T-helper 2 cell (primary cell): ENCODE data around the gene MAB21L4.

Experiments used
- DNase-seq, 5 experiments: peaks; one replicate each; pipeline versions ENCODE4 v3.0.0 to v3.0.0-alpha.2; 2012 to 2022

The MAB21L4 gene

DNA sequence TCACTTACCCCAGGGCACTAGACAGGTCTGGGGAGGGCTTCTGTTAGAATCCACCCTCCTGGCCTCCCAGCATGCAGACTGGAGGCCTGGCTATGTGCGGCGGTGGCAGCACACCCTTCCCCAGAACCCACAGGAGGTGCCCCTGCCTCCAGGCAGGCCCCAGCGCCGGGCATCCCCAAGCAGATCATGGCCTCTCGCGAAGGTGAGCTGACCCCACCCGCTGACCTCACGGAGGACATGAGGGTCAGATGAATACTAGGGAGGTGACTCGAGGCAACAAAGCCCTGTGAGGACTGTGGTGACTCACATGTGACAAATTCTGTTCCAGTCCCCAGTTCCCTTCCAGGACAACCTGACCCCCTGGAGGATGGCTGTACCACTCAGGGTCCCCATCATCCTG, 1.9 kb downstream of the MAB21L4 start:
- DNase-seq = no peak

DNA sequence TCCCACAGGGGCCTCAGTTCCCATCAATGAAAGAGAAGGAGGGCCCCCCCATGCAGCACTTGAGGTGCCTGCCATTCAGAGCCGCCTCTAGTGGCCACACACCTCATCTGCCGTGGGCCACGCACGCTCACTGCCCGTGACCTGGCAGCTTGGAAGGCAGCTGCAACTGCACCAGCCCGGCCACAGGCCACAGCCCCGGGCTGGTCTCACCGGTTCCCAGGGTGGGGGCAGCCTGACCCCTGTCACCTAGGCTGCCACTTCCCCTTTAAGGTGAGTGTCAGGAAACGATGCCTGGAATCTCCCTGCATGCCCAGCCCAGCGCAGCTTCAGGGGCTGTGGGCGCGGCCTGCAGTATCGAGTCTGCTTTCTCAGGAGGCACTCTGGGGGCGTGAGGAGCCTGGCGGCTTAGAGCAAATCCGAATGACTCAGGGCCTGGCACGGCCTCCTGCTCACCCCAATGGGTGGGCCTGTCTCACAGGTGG, 2.6 kb downstream of the MAB21L4 start:
- no peak for DNase-seq

DNA sequence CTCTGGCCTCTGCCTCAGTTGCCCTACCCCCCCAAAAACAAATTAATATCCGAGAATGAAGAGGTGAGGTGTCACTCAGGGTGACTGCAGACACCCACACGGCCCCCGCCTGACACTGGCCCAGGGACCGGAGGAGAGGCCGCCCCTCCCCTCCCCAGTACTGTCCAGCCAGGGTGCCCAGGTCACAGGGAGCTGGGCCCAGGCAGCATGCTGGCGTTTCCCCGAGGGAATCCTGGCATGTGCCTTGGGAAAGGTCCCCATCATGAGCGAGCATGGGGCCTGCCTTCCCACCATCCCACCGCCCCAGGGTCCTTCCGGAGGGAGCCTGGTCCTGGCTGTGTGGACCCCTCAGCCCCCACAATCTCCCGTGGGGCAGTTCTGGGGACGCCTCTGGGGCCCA, 3.0 kb downstream of the MAB21L4 start:
- DNase-seq = no peak

DNA sequence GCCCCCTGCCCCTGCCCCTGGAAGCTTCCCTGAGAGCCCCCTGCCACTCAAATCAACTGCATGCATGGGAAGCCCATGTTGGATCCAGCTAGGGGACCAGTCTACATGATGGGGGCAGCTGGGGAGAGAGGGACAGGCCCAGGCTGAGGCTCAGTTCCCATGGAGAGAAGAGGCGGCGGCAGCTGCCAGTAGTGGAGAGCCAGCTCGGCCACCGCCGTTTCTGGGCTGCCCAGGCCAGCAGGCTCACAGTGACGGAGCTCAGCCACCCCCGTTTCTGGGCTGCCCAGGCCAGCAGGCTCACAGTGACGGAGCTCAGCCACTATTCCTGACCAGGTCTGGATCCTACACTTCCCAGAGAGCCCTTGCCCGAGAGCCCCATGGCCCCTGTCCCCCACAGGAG, 3.6 kb downstream of the MAB21L4 start:
- DNase-seq = no peak

DNA sequence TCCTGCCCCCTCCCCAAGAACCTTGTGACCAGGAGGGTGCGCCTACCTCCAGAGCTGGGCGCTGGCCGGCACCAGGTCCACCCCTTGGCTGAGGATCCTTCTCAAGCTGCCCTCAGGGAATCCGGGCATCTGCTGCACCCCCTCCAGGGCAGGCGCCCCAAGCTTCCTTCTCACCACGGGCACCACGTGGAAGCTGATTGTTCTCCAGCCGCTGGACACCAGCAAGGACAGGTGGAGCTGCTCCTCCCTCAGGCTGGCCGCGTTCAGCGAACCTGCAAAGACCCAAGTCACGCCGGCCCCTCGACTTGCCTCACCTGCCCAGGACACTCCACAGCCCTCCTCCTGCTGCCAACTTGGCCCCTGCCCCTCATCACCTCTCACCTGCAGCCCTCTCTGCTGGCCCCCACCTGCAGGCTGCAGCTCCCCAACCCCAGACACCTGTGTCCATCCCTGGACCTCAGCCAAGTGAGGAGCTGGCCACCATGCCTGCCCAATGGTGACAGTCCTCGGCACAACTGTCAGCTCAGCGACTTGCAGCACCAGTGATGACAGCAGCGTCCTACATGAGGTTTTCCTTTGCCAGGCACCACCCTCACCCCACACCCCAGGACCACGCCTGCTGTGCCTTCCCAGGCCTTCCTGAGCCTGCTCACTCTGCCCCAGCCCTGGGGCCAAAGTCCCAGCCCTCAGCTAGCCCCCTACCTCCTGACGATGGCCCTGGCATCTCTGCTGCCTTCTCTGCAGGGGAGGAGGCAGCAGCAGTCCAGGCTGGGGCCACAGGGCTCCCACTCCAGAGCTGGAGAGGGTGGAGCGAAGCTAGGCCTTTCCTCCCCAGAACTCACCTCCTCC, 4.2 kb downstream of the MAB21L4 start:
- no peak for DNase-seq

DNA sequence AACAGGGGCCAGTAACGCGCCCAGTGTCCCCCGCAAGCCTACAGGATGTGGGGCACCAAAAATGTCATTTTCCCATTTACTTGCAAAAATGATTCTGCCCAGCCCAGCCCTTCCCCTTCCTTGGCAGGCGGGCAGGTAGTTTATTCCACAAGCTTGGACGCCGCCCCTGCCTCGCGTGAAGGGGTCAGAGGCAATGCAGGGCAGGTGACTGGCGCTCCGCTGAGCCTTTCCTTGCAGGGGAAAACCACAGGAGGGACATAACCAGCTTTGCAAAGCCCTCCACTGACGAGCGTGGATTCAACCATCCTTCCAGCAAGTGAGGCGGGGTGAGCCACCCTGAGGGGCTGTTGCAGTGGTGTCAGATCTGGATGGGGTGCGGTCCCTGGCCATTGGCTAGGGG, 5.3 kb downstream of the MAB21L4 start:
- no peak for DNase-seq

DNA sequence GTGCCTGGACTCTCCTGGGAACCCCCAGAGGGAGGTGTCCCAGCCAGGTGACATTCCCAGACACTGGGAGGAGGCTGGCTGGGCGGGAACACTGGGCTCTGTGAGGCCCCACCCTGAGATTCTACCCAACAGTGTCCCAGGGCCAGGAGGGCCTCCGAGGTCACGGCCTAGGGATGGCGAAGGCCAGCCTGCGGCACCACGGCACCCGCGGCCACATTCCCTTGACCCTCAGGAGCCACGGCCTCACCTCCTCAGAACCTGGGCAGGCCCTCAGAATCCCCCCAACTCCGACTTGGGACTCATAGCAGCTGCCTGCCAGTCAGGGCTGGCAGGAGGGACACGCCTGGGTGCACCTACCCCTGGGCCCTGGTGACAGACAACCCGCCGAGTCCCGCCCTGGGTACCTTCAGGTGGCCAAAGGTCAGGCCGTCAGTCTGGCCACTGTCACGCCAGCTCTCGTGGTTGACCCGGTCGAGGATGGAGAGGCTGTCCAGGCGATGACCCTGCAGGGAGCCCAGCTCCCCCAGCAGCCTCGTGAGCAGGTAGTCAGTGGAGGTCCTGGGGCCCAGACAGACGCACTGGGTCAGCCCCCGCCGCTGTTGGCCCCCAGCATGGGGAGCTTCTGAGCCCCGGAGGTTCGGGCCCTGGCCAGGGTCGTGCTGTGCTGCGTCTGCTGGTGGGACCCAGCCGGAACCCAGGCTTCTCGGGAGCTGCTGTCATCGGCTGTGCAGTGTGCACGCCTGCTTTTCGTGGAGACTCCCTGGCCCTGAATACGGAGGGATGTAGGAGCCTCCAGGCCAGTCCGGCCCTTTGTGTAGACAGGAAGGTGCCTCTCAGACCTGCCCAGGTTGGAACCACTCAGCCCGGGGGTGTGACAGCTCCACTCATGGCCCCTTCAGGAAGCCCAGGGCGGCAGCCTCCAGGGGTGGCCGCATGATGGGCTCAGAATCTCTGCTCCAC, 6.1 kb downstream of the MAB21L4 start:
- DNase-seq = no peak

DNA sequence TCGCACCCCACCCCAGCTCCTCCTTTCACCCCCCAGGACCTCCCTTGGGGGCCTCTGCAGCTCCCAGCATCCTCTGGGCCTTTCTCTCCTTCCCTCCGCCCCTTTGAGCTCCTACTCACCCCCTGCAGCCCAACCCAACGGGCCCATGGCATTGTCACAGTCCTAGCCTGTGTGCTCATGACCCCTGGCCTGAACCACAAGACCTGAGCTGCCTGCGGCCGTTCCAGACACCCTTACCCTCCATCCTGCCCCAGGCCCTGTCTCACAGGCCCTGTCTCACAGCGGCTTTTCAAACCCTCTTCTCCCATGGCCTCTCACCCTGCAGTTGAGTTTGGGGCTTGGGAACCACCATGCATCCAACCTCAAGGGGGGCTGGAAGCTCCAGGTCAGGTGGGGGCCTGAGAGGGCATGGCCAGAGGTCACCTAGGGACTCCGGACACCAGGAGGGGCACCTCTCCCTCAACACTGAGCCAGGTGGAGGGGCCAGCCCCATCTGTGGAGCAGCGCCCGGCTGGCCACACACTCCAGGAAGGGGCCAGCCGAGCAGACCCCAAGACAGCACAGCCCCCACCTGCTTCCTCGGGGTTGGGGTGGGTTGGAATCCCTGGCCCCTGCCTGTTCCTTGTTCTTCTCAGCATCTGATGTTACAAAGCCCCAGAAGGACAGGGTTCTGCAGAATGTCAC, 6.9 kb downstream of the MAB21L4 start:
- DNase-seq = no peak

DNA sequence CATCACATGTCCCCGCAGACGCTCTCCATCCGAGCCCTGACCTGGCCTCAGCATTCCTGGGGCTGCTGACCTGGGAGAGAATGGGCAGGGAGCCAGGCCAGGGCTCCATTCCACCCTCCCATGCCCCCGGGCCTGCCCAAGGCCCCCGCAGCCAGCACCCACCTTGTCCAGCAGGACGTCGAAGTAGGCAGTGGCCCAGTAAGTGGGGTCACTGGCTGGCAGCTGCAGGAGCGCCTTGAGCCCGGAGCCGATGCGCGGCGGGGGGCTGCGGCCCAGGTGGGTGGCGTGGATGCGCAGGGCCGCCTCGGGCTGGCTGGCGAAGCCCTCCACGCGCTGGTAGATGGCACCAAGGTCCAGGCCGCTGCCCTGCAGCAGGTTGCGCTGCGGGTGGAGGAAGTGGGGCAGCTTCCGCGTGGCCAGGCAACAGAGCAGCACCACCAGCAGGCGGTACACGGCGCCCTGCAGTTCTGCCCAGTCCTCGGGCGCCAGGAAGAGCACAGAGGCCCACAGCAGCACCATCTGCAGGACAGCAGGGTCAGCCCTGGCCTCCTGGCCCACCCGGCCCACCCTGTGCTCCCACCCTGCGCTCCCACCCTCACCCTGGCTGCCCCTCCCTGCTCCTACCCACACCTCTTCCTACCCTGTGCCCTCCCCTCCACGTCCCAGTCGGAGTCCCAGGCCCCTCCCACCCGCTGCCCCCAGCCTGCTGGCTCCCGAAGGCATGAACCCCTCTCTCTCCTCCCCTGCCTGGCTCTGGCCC, 7.6 kb downstream of the MAB21L4 start:
- no peak for DNase-seq

DNA sequence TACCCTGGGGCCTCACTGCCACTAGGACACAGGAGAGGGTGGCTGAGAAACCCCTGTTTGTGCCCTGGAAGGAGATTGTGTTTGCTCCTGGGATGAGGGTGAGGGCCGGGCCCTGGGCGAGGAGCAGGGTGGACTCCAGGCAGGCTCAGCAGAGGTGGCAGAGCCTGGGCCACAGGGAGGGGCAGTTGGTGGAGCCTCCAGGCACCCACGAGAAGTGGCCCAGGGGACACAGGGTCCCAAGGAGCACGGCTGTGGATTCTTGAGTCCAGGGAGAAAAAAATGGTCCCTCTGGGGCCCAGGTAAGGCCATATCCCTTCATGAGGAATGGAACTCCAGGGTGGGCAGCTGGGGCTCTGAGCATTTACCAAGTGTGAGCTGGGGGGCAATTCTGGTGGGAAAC, 8.3 kb downstream of the MAB21L4 start:
- DNase-seq = no peak

DNA sequence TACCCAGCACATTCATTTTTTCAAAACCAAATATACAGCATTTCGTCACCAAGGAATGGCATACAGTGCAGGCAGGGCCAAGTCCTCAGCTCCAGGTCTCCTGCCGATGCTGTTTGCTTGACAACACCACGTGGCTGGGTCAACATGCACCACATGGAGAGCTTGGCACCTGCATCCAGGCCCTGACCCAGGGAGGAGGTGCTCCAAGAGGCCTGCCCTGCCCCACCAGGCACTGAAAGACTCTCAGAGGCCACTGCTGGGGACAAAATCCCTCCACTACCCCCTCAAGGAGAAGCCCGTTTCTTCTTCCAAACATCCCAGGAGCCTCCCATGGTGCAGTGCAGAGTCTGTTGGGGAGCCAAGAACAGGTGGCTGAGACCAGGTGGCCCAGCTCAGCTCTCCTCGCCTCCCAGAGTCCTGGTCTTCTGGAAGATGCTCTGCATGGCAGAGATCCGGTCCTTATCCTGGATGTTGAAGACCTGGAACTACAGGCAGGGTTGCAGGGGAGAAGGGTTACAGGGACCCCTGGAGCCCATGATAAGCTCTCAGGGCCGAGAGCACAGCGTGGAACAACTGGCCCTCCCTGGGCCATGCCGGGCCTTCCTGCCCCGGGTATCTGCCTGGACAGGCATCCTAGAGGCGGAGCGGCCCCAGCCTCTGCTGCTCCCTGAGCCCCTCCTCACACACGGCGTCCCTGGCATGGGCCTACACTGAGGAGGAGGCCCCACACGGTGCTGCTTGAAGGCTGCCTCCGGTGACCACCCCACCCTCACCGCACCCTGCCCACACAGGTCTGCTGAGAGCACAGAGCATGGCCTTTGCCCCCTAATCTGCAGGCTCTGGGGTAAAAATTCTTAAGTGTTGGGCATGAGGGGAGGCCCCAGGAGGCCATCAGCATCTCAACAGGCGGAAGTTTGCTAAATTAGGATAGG, 9.0 kb downstream of the MAB21L4 start:
- no peak for DNase-seq

DNA sequence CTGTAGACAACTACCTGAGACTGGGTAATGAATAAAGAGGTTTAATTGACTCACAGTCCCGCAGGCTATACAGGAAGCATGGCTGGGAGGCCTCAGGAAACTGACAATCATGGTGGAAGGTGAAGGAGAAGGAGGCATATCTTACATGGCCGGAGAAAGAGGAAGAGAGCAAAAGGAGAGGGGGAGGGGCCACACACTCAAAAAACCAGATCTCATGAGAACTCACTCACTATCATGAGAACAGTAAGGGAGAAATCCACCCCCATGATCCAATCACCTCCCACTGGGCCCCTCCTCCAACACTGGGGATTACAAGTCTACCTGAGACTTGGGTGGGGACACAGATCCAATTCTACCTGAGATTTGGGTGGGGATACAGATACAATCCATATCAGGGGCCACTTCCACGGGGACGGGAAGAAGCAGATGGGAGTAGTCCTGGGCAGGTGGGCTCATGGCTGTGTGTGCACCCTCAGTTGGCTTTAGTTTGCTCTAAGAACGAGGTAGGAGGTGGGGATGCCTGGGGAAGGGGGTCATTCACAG, 9.9 kb downstream of the MAB21L4 start:
- DNase-seq = no peak

DNA sequence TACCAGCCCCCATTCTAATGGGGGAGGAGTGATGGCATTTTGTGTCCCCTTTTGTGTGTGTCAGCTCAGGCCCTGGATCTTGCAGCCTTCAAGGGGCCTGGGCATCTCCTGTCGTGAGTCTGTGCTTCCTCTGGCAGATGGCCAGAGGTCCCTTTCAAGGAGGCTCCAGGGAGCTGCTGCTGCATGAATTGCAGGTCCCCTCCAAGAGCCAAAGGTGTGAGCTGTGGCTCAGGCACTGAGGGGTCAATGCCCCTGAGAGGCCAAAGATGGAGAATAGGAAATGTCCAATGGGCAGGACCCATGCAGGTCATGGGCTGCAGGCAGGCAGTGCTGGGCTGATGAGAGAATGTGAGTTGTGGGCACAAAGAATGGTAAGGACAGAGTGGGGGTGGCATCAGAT, 10.4 kb downstream of the MAB21L4 start:
- DNase-seq = no peak

DNA sequence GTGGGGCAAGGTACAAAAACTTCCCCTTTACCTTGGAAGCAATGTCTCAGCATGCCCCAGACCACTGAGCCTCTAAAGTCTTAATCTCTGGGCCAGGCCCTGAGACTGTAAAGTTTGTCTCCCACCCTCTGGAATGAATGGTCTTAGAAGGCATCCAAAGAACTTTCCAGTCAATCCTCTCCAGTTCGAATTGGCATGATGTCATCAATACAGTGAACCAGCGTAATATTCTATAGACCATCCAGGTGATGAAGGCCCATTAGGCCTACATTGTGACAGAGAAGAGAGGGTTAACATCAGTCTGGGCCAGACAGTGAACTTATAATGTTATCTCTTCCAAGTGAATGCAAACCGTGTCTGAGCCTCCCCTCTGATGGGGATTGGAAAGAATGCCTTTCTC, 11.2 kb downstream of the MAB21L4 start:
- no peak for DNase-seq

DNA sequence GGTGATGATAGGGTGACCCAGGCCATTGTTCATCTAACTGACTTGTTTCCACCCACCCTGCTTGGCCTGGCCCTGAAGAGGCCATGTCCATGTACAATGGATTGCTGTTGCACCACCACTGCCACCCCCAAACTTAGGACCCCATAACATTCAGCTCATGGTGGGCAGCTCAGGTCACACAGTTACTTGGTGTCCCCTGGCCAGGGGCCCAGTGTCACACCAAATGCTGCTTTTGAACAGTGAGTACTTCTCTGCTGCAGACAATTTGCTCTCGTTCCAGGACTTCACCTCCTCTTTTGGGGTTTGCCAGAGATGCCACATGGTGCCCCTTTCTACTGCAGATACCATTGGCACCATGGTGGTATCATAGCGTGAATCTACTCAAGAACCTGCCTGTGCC, 11.7 kb downstream of the MAB21L4 start:
- no peak for DNase-seq

DNA sequence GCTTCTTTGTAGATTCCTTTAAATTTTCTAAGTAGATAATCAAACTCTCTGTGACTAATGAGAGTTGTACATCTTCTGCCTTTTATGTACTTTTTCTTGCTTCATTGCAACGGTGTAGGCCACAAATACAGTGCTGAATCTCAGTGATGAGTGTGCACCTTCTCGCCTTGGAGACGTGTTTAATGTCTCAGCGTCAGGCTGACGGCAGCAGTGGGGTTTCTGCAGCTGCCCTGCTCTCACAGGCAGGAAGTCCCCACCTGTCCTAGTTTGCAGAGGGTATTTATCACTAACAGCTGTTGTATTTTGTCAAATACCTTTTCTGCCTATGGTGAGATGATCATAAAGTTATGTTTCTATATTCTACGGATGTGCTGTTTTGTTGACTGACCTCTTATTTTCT, 14.0 kb downstream of the MAB21L4 start:
- no peak for DNase-seq

DNA sequence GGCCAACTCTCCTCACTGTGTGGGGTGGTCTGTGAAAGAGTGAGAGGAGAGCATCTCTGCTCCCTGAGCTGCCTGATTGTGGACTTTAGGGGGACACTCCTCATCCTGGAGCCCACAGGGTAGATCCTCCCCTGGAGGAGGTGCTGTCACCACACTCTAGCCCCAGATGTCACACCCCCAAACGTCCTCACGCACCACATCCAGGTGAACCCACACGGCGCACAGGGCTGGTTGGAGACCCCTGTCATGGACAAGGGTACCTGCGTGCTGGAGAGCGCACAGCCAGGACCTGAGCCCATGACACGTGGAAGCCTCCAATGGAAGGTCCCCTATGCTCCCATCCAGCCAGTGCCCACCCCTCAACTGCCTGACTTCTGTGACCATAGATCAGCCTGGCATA, 16.9 kb downstream of the MAB21L4 start:
- no peak for DNase-seq

DNA sequence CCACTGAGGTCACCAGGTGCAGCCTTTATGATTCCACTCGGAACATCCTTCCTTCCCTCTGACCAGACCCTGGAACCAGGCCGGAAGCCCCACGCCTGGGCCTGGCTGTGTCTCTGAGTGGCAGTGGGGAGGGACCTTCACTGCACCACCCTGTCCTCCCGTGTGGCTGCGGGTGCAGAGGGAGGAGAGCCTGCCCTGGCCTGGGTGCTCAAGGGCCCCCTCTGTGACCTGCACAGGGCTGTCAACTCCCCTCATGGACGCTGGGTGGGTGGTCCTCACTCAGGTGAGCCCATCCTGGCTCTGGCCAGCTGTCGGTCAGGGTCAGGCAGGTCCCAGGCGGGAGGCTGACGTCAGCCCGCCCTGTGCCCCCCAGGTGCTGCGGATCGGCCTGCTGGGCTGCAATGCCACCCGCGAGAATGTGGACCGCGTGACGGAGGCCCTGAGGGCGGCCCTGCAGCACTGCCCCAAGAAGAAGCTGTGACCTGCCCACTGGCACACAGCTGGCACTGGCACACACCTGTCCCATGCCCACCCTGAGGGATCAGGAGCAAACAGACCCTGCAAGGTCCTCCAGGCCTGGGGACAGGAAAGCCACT, 17.5 kb downstream of the MAB21L4 start:
- DNase-seq = no peak

DNA sequence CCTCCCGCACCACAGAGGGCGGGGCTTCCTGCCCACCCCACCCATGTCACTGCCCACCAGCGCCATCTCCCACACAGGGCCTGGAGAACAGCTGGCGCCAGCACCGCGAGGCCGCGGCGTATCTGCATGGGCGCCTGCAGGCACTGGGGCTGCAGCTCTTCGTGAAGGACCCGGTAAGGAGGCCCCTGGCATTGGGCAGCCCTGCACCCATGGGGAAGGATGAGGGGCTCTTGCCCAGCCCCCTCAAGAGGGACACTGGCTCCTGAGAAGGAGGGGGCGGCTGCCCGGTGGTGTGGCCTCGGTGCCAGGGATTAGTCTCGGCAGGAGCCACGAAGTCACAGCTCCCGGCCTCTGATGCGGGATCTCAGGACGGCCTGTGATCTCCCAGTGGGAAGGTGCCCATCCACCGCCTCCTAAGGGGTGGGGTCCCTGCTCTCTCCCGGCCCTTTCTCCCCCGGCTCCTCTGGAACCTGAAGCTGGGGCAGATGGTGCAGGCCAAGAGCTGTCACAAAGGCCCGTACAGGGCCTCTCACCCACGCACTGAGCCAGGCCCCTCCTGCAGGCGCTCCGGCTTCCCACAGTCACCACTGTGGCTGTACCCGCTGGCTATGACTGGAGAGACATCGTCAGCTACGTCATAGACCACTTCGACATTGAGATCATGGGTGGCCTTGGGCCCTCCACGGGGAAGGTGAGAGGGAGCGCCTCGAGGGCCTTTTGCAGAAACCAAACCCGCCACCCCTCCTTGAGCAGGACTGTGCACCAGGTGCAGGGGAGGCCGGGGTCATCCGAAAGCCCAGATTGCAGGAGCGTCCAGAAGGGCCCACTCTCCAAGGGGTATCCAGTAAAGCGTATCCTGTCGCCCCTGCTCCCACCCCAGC, 18.3 kb downstream of the MAB21L4 start:
- DNase-seq = no peak
